ENCODE measurements around the gene TMEM271. TPM values are rescaled to one million over a fixed set of nuclear protein-coding genes. Genes with fewer than 3 reads are reported as not detected.
"Not testable (repeated sequence)": the region's sequence is repeated elsewhere in the genome, so short reads cannot be mapped to it uniquely, and the experiment has no call there.

The TMEM271 gene
- total RNA-seq, 1 donor from 2014 or later: not detected

GRCh38 chr4:552019-552418 lies 24.1 kb downstream of the TMEM271 start:
- peaks cover 3% of the 10 kb centered on the region for H3K27me3 Mint-ChIP-seq (ENCODE audit: insufficient read depth, low read depth)
- H3K4me2 ChIP-seq: no peak overlapping the region
- no peaks in the 10 kb centered on the region for H3K9me3 ChIP-seq (ENCODE audit: low read depth)
- H3K79me2 ChIP-seq (ENCODE audit: low read depth): no peaks in the 10 kb centered on the region
- H4K20me1 ChIP-seq (ENCODE audit: low read depth): no peaks in the 10 kb centered on the region
- no peak overlapping the region for H3K9ac ChIP-seq
- DNase-seq (ENCODE audit: low spot score): no peak
- H3K4me1 ChIP-seq: no peaks in the 10 kb centered on the region
- H3K27me3 ChIP-seq: no peaks in the 10 kb centered on the region
- H2AFZ ChIP-seq (replicated peaks): no peak overlapping the region
- H3K9me3 Mint-ChIP-seq: peaks cover 22% of the 10 kb centered on the region
- no peak overlapping the region for H3K27ac Mint-ChIP-seq
- H3K4me3 ChIP-seq: no peak overlapping the region
- peaks cover 3% of the 10 kb centered on the region for H3K4me1 Mint-ChIP-seq
- no peak overlapping the region for H3K27ac ChIP-seq
- TF ChIP-seq EZH2 (IDR thresholded peaks at IDR 0.05) (no peak), EZH2phosphoT487 (IDR thresholded peaks at IDR 0.05) (no peak), CTCF (IDR thresholded peaks at IDR 0.05) (no peak)
- no peak overlapping the region for H3K4me3 Mint-ChIP-seq
- H3K36me3 Mint-ChIP-seq: no peaks in the 10 kb centered on the region
- no peaks in the 10 kb centered on the region for H3F3A ChIP-seq (ENCODE audit: low read depth)
- no peaks in the 10 kb centered on the region for H3K36me3 ChIP-seq

GRCh38 chr4:550268-550667 lies 25.8 kb downstream of the TMEM271 start:
- H3K4me3 ChIP-seq; H3K36me3 Mint-ChIP-seq; H3K27ac Mint-ChIP-seq; H3K79me2 ChIP-seq (ENCODE audit: low read depth); H3K4me2 ChIP-seq; H3K9ac ChIP-seq; H3F3A ChIP-seq (ENCODE audit: low read depth); H3K27ac ChIP-seq; H3K4me1 Mint-ChIP-seq; H3K27me3 Mint-ChIP-seq (ENCODE audit: insufficient read depth, low read depth); H4K20me1 ChIP-seq (ENCODE audit: low read depth); H3K4me1 ChIP-seq; H3K9me3 ChIP-seq (ENCODE audit: low read depth); H3K27me3 ChIP-seq; DNase-seq (ENCODE audit: low spot score); H2AFZ ChIP-seq (replicated peaks); H3K4me3 Mint-ChIP-seq; H3K36me3 ChIP-seq: not testable (repeated sequence)
- peaks cover 20% of the 10 kb centered on the region for H3K9me3 Mint-ChIP-seq

GRCh38 chr4:548976-549375 lies 27.1 kb downstream of the TMEM271 start:
- peaks cover 3% of the 10 kb centered on the region for H3K27me3 Mint-ChIP-seq (ENCODE audit: insufficient read depth, low read depth)

GRCh38 chr4:545612-546011 lies 30.5 kb downstream of the TMEM271 start:
- no peak overlapping the region for H3K9ac ChIP-seq
- no peak overlapping the region for H3K4me2 ChIP-seq
- no peaks in the 10 kb centered on the region for H3K79me2 ChIP-seq (ENCODE audit: low read depth)
- H3K36me3 Mint-ChIP-seq: no peaks in the 10 kb centered on the region
- no peaks in the 10 kb centered on the region for H3K36me3 ChIP-seq
- no peaks in the 10 kb centered on the region for H3K4me1 ChIP-seq
- no peak overlapping the region for H3K4me3 ChIP-seq
- no peak overlapping the region for H3K27ac Mint-ChIP-seq
- H3F3A ChIP-seq (ENCODE audit: low read depth): peaks cover 4% of the 10 kb centered on the region
- H3K9me3 ChIP-seq (ENCODE audit: low read depth): no peaks in the 10 kb centered on the region
- no peaks in the 10 kb centered on the region for H4K20me1 ChIP-seq (ENCODE audit: low read depth)
- no peak for TF ChIP-seq EZH2phosphoT487 (IDR thresholded peaks at IDR 0.05)
- TF ChIP-seq EZH2 (IDR thresholded peaks at IDR 0.05): no peak
- TF ChIP-seq CTCF (IDR thresholded peaks at IDR 0.05): no peak
- no peak overlapping the region for H2AFZ ChIP-seq (replicated peaks)
- H3K27me3 ChIP-seq: peaks cover 13% of the 10 kb centered on the region
- H3K4me3 Mint-ChIP-seq: no peak overlapping the region
- no peak overlapping the region for H3K27ac ChIP-seq
- peaks cover 3% of the 10 kb centered on the region for H3K4me1 Mint-ChIP-seq
- peaks cover 3% of the 10 kb centered on the region for H3K27me3 Mint-ChIP-seq (ENCODE audit: insufficient read depth, low read depth)
- DNase-seq (ENCODE audit: low spot score): no peak
- H3K9me3 Mint-ChIP-seq: peaks cover 9% of the 10 kb centered on the region

More at GRCh38 chr4:548976-549375, 27.1 kb downstream of the TMEM271 start:
- Histone ChIP-seq H3K27me3 (no peaks in the 10 kb centered on the region), H3K4me3 (no peak overlapping the region), H3K36me3 (no peaks in the 10 kb centered on the region), H3K4me2 (no peak overlapping the region), H3K79me2 (ENCODE audit: low read depth) (no peaks in the 10 kb centered on the region), H3K27ac (no peak overlapping the region), H2AFZ (replicated peaks) (no peak overlapping the region), H3F3A (ENCODE audit: low read depth) (no peaks in the 10 kb centered on the region), H3K9ac (no peak overlapping the region), H3K4me1 (no peaks in the 10 kb centered on the region), H3K9me3 (ENCODE audit: low read depth) (no peaks in the 10 kb centered on the region), H4K20me1 (ENCODE audit: low read depth) (no peaks in the 10 kb centered on the region)
- no peak for DNase-seq (ENCODE audit: low spot score)
- Mint-ChIP-seq H3K4me3 (no peak overlapping the region), H3K9me3 (peaks cover 20% of the 10 kb centered on the region), H3K27ac (no peak overlapping the region), H3K4me1 (peaks cover 3% of the 10 kb centered on the region), H3K36me3 (no peaks in the 10 kb centered on the region)
- TF ChIP-seq EZH2 (IDR thresholded peaks at IDR 0.05): no peak
- TF ChIP-seq EZH2phosphoT487 (IDR thresholded peaks at IDR 0.05): no peak
- no peak for TF ChIP-seq CTCF (IDR thresholded peaks at IDR 0.05)

Measured in neural progenitor cell (in vitro differentiated cells).